Endodermal cell (in vitro differentiated cells): Measurements from ENCODE around the gene MAFG. TPM values are rescaled to one million over a fixed set of nuclear protein-coding genes. Genes with fewer than 3 reads are reported as not detected.

Experiments used
- DNase-seq: peaks from one replicate; pipeline ENCODE4 v3.0.0-alpha.2; 2017
- H3K27ac ChIP-seq: 2 replicates; pipeline ENCODE4 v1.5.1; 2013; ENCODE audit warnings: mild to moderate bottlenecking, low read depth, low read length, moderate library complexity
- H3K27me3 ChIP-seq: 2 replicates; pipeline ENCODE4 v1.6.1; 2013; ENCODE audit warnings: mild to moderate bottlenecking, low read length, moderate library complexity; ENCODE audit not compliant: insufficient read depth, control insufficient read depth, poor library complexity, severe bottlenecking
- H3K36me3 ChIP-seq: 2 replicates; pipeline ENCODE4 v1.7.0; 2013; ENCODE audit warnings: mild to moderate bottlenecking, low read length, moderate library complexity; ENCODE audit not compliant: control insufficient read depth, insufficient read depth
- H3K4me1 ChIP-seq: one replicate; pipeline ENCODE4 v1.7.0; 2013; ENCODE audit warnings: low read length; ENCODE audit not compliant: control insufficient read depth, insufficient read depth
- H3K4me3 ChIP-seq: 2 replicates; pipeline ENCODE4 v1.5.1; 2013; ENCODE audit warnings: mild to moderate bottlenecking, low read length, moderate library complexity
- H3K9ac ChIP-seq: 2 replicates; pipeline ENCODE4 v1.6.1; 2013; ENCODE audit warnings: mild to moderate bottlenecking, low read length, moderate library complexity; ENCODE audit not compliant: poor library complexity, severe bottlenecking; ENCODE audit errors: extremely low read depth
- H3K9me3 ChIP-seq: 2 replicates; pipeline ENCODE4 v1.6.1; 2013; ENCODE audit warnings: mild to moderate bottlenecking, low read length, moderate library complexity; ENCODE audit not compliant: control insufficient read depth
- H3K27ac Mint-ChIP-seq: 2 replicates; pipeline ENCODE4 v1.8.0; 2020; ENCODE audit warnings: mixed read lengths
- H3K27me3 Mint-ChIP-seq: 2 replicates; pipeline ENCODE4 v1.8.0; 2021; ENCODE audit warnings: mild to moderate bottlenecking, mixed read lengths; ENCODE audit not compliant: insufficient read depth
- H3K36me3 Mint-ChIP-seq: 2 replicates; pipeline ENCODE4 v1.8.0; 2020; ENCODE audit warnings: low read depth, mixed read lengths
- H3K4me1 Mint-ChIP-seq: 2 replicates; pipeline ENCODE4 v1.8.0; 2020; ENCODE audit warnings: mixed read lengths
- H3K4me3 Mint-ChIP-seq: 2 replicates; pipeline ENCODE4 v1.8.0; 2020; ENCODE audit warnings: mild to moderate bottlenecking, moderate library complexity, mixed read lengths
- H3K9me3 Mint-ChIP-seq: 2 replicates; pipeline ENCODE4 v1.8.0; 2020; ENCODE audit warnings: mild to moderate bottlenecking, mixed read lengths
- WGBS, 2 experiments: methylation state at CpG; one replicate each; pipeline versions ENCODE4 v1.1.5 to v1.1.7; 2013; ENCODE audit warnings: missing lambda C conversion rate in 2 of 2, mixed read lengths in 1 of 2; ENCODE audit not compliant: insufficient coverage in 1 of 2, insufficient read length in 1 of 2; 5-methylcytosine and 5-hydroxymethylcytosine counted together
- total RNA-seq, 2 donors: library from RNA; stranded (reverse); fragmentation: NEBNext Ultra II Directional in 1 of 2; extraction: Animal tissue kit (Norgen Biotek cat#: 25700) in 1 of 2; gene quantifications; 2 replicates in 1 of 2; 3 replicates in 1 of 2; pipeline ENCODE4 v1.2.1, GENCODE V29; 2021
- TF ChIP-seq, protein P1 (sequence below): fragments of 200-600 bp; sonication (generic); conservative IDR thresholded peaks from 2 replicates; pipeline ENCODE4 v1.5.0; 2021; ENCODE audit warnings: antibody characterized with exemption, mild to moderate bottlenecking

Gene MAFG
- total RNA-seq, 2 donors from 2014 or later: 39.9 to 54.1 TPM

DNA sequence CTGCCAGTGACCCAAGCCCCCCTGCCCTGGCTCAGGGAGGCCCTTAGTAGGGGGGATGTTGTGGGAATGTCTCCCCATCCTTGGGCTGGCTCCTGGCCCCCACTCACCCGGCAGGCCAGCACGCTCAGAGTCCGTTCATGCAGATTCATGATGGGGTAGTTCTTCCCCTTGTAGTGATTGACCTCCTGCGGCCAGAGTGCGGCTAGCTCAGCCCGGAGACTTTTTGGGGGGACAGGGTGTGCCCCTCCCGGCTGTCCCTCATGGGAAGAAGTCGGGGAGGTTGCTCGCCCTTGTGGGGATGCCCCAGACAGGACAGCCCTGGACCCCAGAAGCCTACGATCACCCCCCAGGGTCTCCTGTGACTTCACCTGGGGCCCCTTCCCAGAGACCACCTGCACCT is 21.5 kb downstream of the MAFG start:
- 93 to 98% methylated on average over 7 to 10 of the region's 10 CpGs for WGBS, 2 experiments
- Histone ChIP-seq H3K27me3 (peaks cover 9% of the 10 kb centered on the region), H3K9me3 (no peaks in the 10 kb centered on the region), H3K27ac (no peak overlapping the region), H3K4me3 (no peak overlapping the region), H3K9ac (no peak overlapping the region), H3K36me3 (peaks cover 36% of the 10 kb centered on the region), H3K4me1 (peaks cover 8% of the 10 kb centered on the region)
- Mint-ChIP-seq H3K4me1 (peaks cover 4% of the 10 kb centered on the region), H3K4me3 (no peak overlapping the region), H3K27me3 (peaks cover 7% of the 10 kb centered on the region), H3K27ac (no peak overlapping the region), H3K36me3 (peaks cover 15% of the 10 kb centered on the region), H3K9me3 (no peaks in the 10 kb centered on the region)
- TF ChIP-seq, protein P1, sequence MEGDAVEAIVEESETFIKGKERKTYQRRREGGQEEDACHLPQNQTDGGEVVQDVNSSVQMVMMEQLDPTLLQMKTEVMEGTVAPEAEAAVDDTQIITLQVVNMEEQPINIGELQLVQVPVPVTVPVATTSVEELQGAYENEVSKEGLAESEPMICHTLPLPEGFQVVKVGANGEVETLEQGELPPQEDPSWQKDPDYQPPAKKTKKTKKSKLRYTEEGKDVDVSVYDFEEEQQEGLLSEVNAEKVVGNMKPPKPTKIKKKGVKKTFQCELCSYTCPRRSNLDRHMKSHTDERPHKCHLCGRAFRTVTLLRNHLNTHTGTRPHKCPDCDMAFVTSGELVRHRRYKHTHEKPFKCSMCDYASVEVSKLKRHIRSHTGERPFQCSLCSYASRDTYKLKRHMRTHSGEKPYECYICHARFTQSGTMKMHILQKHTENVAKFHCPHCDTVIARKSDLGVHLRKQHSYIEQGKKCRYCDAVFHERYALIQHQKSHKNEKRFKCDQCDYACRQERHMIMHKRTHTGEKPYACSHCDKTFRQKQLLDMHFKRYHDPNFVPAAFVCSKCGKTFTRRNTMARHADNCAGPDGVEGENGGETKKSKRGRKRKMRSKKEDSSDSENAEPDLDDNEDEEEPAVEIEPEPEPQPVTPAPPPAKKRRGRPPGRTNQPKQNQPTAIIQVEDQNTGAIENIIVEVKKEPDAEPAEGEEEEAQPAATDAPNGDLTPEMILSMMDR: no peak
- DNase-seq: no peak

DNA sequence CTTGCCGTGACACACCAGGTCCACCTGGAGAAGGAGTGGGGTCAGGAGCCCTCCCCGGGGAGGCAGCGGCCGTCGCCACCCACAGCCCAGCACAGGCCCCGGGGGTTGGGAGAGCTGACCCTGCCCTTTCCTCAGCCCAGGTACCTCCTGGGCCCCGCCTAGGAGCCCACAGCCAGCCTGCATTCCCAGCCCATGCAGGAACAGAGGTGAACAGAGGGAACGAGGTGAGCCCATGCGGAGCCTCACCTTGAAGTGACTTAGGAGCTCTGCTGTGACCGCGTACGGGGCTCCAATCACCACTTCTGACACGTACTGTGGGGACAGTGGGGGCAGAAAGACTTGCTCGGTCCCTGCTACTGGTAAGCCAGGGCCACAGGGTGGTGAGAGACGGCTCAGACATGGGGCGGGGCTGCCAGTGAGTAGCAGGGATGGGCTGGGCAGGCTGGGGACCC is 22.1 kb downstream of the MAFG start:
- no peak for DNase-seq
- H3K36me3 ChIP-seq: peaks cover 36% of the 10 kb centered on the region
- peaks cover 15% of the 10 kb centered on the region for H3K36me3 Mint-ChIP-seq

DNA sequence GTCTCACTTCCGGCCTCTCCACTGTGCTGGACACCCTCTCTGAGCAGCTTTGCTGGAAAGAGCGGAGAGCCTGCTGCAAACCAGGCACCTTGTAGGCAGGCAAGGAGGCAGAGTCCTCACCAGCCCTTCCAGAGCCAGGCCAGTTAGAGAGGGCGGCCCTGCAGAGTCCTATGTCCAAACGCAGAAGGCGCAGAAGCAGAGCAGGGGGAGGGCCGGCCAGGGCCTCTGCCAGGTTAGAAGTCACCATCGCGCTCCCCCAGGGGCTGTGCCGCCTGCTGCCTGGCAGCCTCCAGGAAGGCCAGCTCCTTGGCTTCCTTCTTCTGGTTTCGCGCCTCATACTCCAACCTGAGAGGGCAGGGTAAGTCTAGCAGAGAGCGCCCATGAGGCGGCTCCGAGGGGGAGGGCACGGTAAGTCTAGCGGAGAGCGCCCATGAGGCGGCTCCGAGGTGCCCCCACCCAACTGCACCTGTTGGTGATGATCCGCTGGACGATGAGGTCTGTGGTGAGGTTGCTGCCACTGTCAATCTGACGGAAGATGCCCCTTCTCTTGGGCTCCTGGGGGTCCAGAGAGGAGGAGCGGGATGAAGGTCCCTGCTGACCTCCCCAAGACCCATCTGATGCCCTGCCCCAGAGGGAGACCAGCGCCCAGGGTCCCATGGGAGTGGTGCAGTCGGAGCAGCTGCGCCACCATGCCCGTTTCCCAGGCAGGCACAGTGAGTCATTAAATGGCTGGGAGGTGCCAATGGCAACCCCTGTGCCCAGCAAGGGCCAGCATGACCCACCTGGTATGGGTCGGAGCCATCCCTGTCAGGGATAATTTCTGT is 22.7 kb downstream of the MAFG start:
- Histone ChIP-seq H3K4me3 (no peak overlapping the region), H3K27me3 (peaks cover 10% of the 10 kb centered on the region), H3K9ac (no peak overlapping the region), H3K9me3 (no peaks in the 10 kb centered on the region), H3K4me1 (peaks cover 3% of the 10 kb centered on the region), H3K27ac (no peak overlapping the region), H3K36me3 (peaks cover 36% of the 10 kb centered on the region)
- TF ChIP-seq, protein P1: no peak
- Mint-ChIP-seq H3K27ac (no peak overlapping the region), H3K9me3 (no peaks in the 10 kb centered on the region), H3K4me3 (no peak overlapping the region), H3K4me1 (no peaks in the 10 kb centered on the region), H3K36me3 (peaks cover 21% of the 10 kb centered on the region), H3K27me3 (peaks cover 11% of the 10 kb centered on the region)
- 93 to 100% methylated on average over 23 to 28 of the region's 28 CpGs for WGBS, 2 experiments
- no peak for DNase-seq

More for the DNA sequence above, 22.1 kb downstream of the MAFG start:
- Histone ChIP-seq H3K27me3 (peaks cover 10% of the 10 kb centered on the region), H3K9ac (no peak overlapping the region), H3K4me3 (no peak overlapping the region), H3K4me1 (peaks cover 8% of the 10 kb centered on the region), H3K9me3 (no peaks in the 10 kb centered on the region), H3K27ac (no peak overlapping the region)
- Mint-ChIP-seq H3K9me3 (no peaks in the 10 kb centered on the region), H3K4me3 (no peak overlapping the region), H3K27ac (no peak overlapping the region), H3K4me1 (peaks cover 4% of the 10 kb centered on the region), H3K27me3 (peaks cover 11% of the 10 kb centered on the region)
- TF ChIP-seq, protein P1: no peak
- WGBS, 2 experiments: 92 to 95% methylated on average over 11 to 16 of the region's 16 CpGs
